CD4-positive, alpha-beta T cell treated with Interleukin-10 for 1 hour (primary cell): Measurements from ENCODE around the gene TRPM2.
"Not testable (repeated sequence)": the region's sequence is repeated elsewhere in the genome, so short reads cannot be mapped to it uniquely, and the experiment has no call there.

Source experiments
- DNase-seq: peaks from one replicate; pipeline ENCODE4 v3.0.0-alpha.2; 2020

TRPM2 gene

GRCh38 chr21:44335266-44336059 lies 18.0 kb upstream of the TRPM2 start:
- no peak for DNase-seq

- no peak for DNase-seq
Measured at GRCh38 chr21:44337449-44337848, 16.0 kb upstream of the TRPM2 start.

GRCh38 chr21:44337941-44338895 lies 15.2 kb upstream of the TRPM2 start:
- DNase-seq = peak; percentile 50

- peak; percentile 95 for DNase-seq
Measured at GRCh38 chr21:44338971-44339910, 14.2 kb upstream of the TRPM2 start, which contains the start of gene CFAP410. Gene CFAP410, minus strand, starts transcription at chr21:44339390. Its CDS starts 196 bp downstream, at chr21:44339194.

- not testable (repeated sequence) for DNase-seq
Measured at GRCh38 chr21:44341726-44342458, 11.5 kb upstream of the TRPM2 start.

GRCh38 chr21:44342981-44343380 lies 10.4 kb upstream of the TRPM2 start:
- not testable (repeated sequence) for DNase-seq

- DNase-seq = no peak
Measured at GRCh38 chr21:44344541-44345183, 8.8 kb upstream of the TRPM2 start.

GRCh38 chr21:44345495-44345894 lies 7.9 kb upstream of the TRPM2 start:
- no peak for DNase-seq

- DNase-seq = no peak
Measured at GRCh38 chr21:44347911-44348451, 5.4 kb upstream of the TRPM2 start.

GRCh38 chr21:44348861-44349260 lies 4.6 kb upstream of the TRPM2 start:
- DNase-seq = no peak

- DNase-seq = no peak
Measured at GRCh38 chr21:44349416-44349846, 4.0 kb upstream of the TRPM2 start.

GRCh38 chr21:44349847-44350772 lies 3.3 kb upstream of the TRPM2 start:
- no peak for DNase-seq

- DNase-seq = no peak
Measured at GRCh38 chr21:44350773-44351481, 2.5 kb upstream of the TRPM2 start.

GRCh38 chr21:44351535-44352252 lies 1.7 kb upstream of the TRPM2 start:
- DNase-seq = no peak

- no peak for DNase-seq
Measured at GRCh38 chr21:44352253-44352860, 1.1 kb upstream of the TRPM2 start.

GRCh38 chr21:44354001-44354405 lies 582 bp downstream of the TRPM2 start:
- no peak for DNase-seq
